HG03108 (cell line): Measurements from ENCODE around the gene GLIS1.

Experiments used
- ATAC-seq: cut with Tn5 transposase; IDR thresholded peaks from one replicate; pipeline ENCODE4 v1.9.1; 2021; ENCODE audit warnings: moderate library complexity; ENCODE audit not compliant: unreplicated experiment

GLIS1 gene

GRCh38 chr1:53620061-53620855 lies 118.7 kb downstream of the GLIS1 start:
- ATAC-seq, result no peak

GRCh38 chr1:53619367-53620060 lies 119.5 kb downstream of the GLIS1 start:
- ATAC-seq, result no peak

GRCh38 chr1:53618500-53619366 lies 120.2 kb downstream of the GLIS1 start:
- ATAC-seq, result no peak

GRCh38 chr1:53617851-53618499 lies 121.0 kb downstream of the GLIS1 start:
- no peak for ATAC-seq

- no peak for ATAC-seq
Observed at GRCh38 chr1:53617382-53617781, 121.6 kb downstream of the GLIS1 start.

- no peak for ATAC-seq
Observed at GRCh38 chr1:53616927-53617326, 122.0 kb downstream of the GLIS1 start.

- no peak for ATAC-seq
Observed at GRCh38 chr1:53616511-53616910, 122.5 kb downstream of the GLIS1 start.

- no peak for ATAC-seq
Observed at GRCh38 chr1:53615101-53615500, 123.9 kb downstream of the GLIS1 start.

- ATAC-seq, result no peak
Observed at GRCh38 chr1:53614231-53615021, 124.5 kb downstream of the GLIS1 start.

- ATAC-seq, result no peak
Observed at GRCh38 chr1:53608676-53609075, 130.3 kb downstream of the GLIS1 start.

- no peak for ATAC-seq
Observed at GRCh38 chr1:53608071-53608470, 130.9 kb downstream of the GLIS1 start.

- ATAC-seq, result no peak
Observed at GRCh38 chr1:53606651-53607051, 132.3 kb downstream of the GLIS1 start.

GRCh38 chr1:53606197-53606596 lies 132.8 kb downstream of the GLIS1 start:
- no peak for ATAC-seq

- ATAC-seq, result no peak
Observed at GRCh38 chr1:53605181-53605580, 133.8 kb downstream of the GLIS1 start.

- ATAC-seq, result no peak
Observed at GRCh38 chr1:53604291-53604919, 134.6 kb downstream of the GLIS1 start.

GRCh38 chr1:53603431-53603830 lies 135.5 kb downstream of the GLIS1 start:
- ATAC-seq, result no peak

- ATAC-seq, result no peak
Observed at GRCh38 chr1:53601867-53602775, 136.8 kb downstream of the GLIS1 start.

- no peak for ATAC-seq
Observed at GRCh38 chr1:53601031-53601745, 137.8 kb downstream of the GLIS1 start.
